Mesendoderm (in vitro differentiated cells): ENCODE measurements around the gene TBX6.
"Not testable (repeated sequence)": the region's sequence is repeated elsewhere in the genome, so short reads cannot be mapped to it uniquely, and the experiment has no call there.

Experiments used
- DNase-seq: peaks from one replicate; pipeline ENCODE4 v3.0.0; 2013
- H2AK5ac ChIP-seq: 2 replicates; pipeline ENCODE4 v1.6.1; 2013; ENCODE audit warnings: low read length, inconsistent platforms
- H2BK120ac ChIP-seq: 2 replicates; pipeline ENCODE4 v1.6.1; 2013; ENCODE audit warnings: low read depth, mild to moderate bottlenecking, low read length, moderate library complexity, mixed read lengths
- H2BK15ac ChIP-seq: replicated peaks from 2 replicates; pipeline ENCODE4 v1.6.1; 2013; ENCODE audit warnings: low read depth, mild to moderate bottlenecking, moderate library complexity
- H2BK5ac ChIP-seq: 2 replicates; pipeline ENCODE4 v1.6.1; 2013; ENCODE audit warnings: low read length, inconsistent platforms
- H3K18ac ChIP-seq: 2 replicates; pipeline ENCODE4 v1.6.1; 2013; ENCODE audit warnings: mild to moderate bottlenecking, low read length, mixed read lengths
- H3K23ac ChIP-seq: one replicate; pipeline ENCODE4 v1.6.1; 2013; ENCODE audit warnings: low read length
- H3K27ac ChIP-seq: 2 replicates; pipeline ENCODE4 v1.5.1; 2013; ENCODE audit warnings: low read depth, mild to moderate bottlenecking, inconsistent platforms, low read length, moderate library complexity
- H3K27me3 ChIP-seq: 2 replicates; pipeline ENCODE4 v1.6.1; 2013; ENCODE audit warnings: low read length, control low read depth, mild to moderate bottlenecking, inconsistent platforms; ENCODE audit not compliant: insufficient read depth, poor library complexity
- H3K36me3 ChIP-seq: 2 replicates; pipeline ENCODE4 v1.6.1; 2013; ENCODE audit warnings: low read length, inconsistent platforms; ENCODE audit not compliant: control insufficient read depth, insufficient read depth
- H3K4ac ChIP-seq: one replicate; pipeline ENCODE4 v1.6.1; 2013; ENCODE audit warnings: low read depth, mild to moderate bottlenecking, low read length, moderate library complexity
- H3K4me1 ChIP-seq: 2 replicates; pipeline ENCODE4 v1.6.1; 2013; ENCODE audit warnings: low read depth, low read length, inconsistent platforms; ENCODE audit not compliant: control insufficient read depth
- H3K4me2 ChIP-seq: 2 replicates; pipeline ENCODE4 v1.6.1; 2013; ENCODE audit warnings: low read length
- H3K4me3 ChIP-seq: 2 replicates; pipeline ENCODE4 v1.5.1; 2013; ENCODE audit warnings: mild to moderate bottlenecking, low read length
- H3K56ac ChIP-seq: one replicate; pipeline ENCODE4 v1.6.1; 2013; ENCODE audit warnings: low read length
- H3K79me1 ChIP-seq: 2 replicates; pipeline ENCODE4 v1.6.1; 2013; ENCODE audit warnings: low read length, inconsistent platforms
- H3K79me2 ChIP-seq: 2 replicates; pipeline ENCODE4 v1.6.1; 2013; ENCODE audit warnings: mild to moderate bottlenecking, low read length; ENCODE audit not compliant: control insufficient read depth, insufficient read depth
- H3K9ac ChIP-seq: 2 replicates; pipeline ENCODE4 v1.6.1; 2013; ENCODE audit warnings: low read length, inconsistent platforms
- H4K5ac ChIP-seq: one replicate; pipeline ENCODE4 v1.6.1; 2013; ENCODE audit warnings: low read length
- H4K8ac ChIP-seq: one replicate; pipeline ENCODE4 v1.6.1; 2013; ENCODE audit warnings: low read depth, mild to moderate bottlenecking, control low read depth, low read length, moderate library complexity
- WGBS: extraction: QIAGEN DNeasy Blood & Tissue Kit; methylation state at CpG from one replicate; pipeline ENCODE4 v1.1.7; 2013; ENCODE audit warnings: low lambda C conversion rate, missing lambda C conversion rate; ENCODE audit not compliant: insufficient coverage; ENCODE audit errors: extremely low coverage; 5-methylcytosine and 5-hydroxymethylcytosine counted together

The TBX6 gene

GRCh38 chr16:30115238-30115637 lies 23.5 kb upstream of the TBX6 start:
- Histone ChIP-seq H3K4me3 (no peak overlapping the region), H3K56ac (no peak overlapping the region), H3K27ac (no peak overlapping the region), H3K79me1 (no peaks in the 10 kb centered on the region), H3K18ac (no peak overlapping the region), H3K23ac (no peak overlapping the region), H2BK15ac (no peak overlapping the region), H3K4me2 (no peak overlapping the region), H2BK5ac (no peak overlapping the region), H4K8ac (no peak overlapping the region), H3K4ac (no peak overlapping the region), H4K5ac (no peak overlapping the region), H3K9ac (no peak overlapping the region), H3K36me3 (peaks cover 7% of the 10 kb centered on the region), H3K4me1 (no peaks in the 10 kb centered on the region), H2BK120ac (no peak overlapping the region), H3K79me2 (no peaks in the 10 kb centered on the region), H3K27me3 (no peaks in the 10 kb centered on the region), H2AK5ac (no peak overlapping the region)
- no CpG with 5 or more reads among the region's 7 CpGs for WGBS
- no peak for DNase-seq

- not testable (repeated sequence) for H2AK5ac ChIP-seq, H3K4me2 ChIP-seq, H3K4me3 ChIP-seq, H4K5ac ChIP-seq, H3K79me2 ChIP-seq, H3K18ac ChIP-seq, H3K4me1 ChIP-seq, H2BK120ac ChIP-seq, H3K36me3 ChIP-seq, H3K56ac ChIP-seq, H2BK15ac ChIP-seq, H3K23ac ChIP-seq, H4K8ac ChIP-seq, H3K27me3 ChIP-seq, H3K27ac ChIP-seq, H3K79me1 ChIP-seq, H3K9ac ChIP-seq, H3K4ac ChIP-seq, DNase-seq, H2BK5ac ChIP-seq
- no CpG with 5 or more reads among the region's 7 CpGs for WGBS
Measured at GRCh38 chr16:30114833-30115232, 23.1 kb upstream of the TBX6 start.

- H3K27ac ChIP-seq = no peak overlapping the region
- H3K4me1 ChIP-seq = no peaks in the 10 kb centered on the region
- H2BK15ac ChIP-seq = no peak overlapping the region
- H2BK5ac ChIP-seq = no peak overlapping the region
- no peak overlapping the region for H2AK5ac ChIP-seq
- H4K5ac ChIP-seq = no peak overlapping the region
- no peak overlapping the region for H2BK120ac ChIP-seq
- H4K8ac ChIP-seq = no peak overlapping the region
- H3K18ac ChIP-seq = no peak overlapping the region
- H3K27me3 ChIP-seq = no peaks in the 10 kb centered on the region
- H3K4me2 ChIP-seq = no peak overlapping the region
- H3K79me1 ChIP-seq = no peaks in the 10 kb centered on the region
- DNase-seq = no peak
- H3K79me2 ChIP-seq = no peaks in the 10 kb centered on the region
- no CpG with 5 or more reads among the region's 11 CpGs for WGBS
- H3K9ac ChIP-seq = no peak overlapping the region
- H3K23ac ChIP-seq = no peak overlapping the region
- H3K56ac ChIP-seq = no peak overlapping the region
- H3K36me3 ChIP-seq = peaks cover 6% of the 10 kb centered on the region
- no peak overlapping the region for H3K4ac ChIP-seq
- no peak overlapping the region for H3K4me3 ChIP-seq
Measured at GRCh38 chr16:30114411-30114810, 22.7 kb upstream of the TBX6 start.

- H3K79me2 ChIP-seq = no peaks in the 10 kb centered on the region
- H3K9ac ChIP-seq = no peak overlapping the region
- H3K79me1 ChIP-seq = no peaks in the 10 kb centered on the region
- no peak overlapping the region for H4K8ac ChIP-seq
- no peak overlapping the region for H3K4me3 ChIP-seq
- H3K27ac ChIP-seq = no peak overlapping the region
- no peak overlapping the region for H3K4ac ChIP-seq
- H3K56ac ChIP-seq = no peak overlapping the region
- H4K5ac ChIP-seq = no peak overlapping the region
- WGBS = no CpG with 5 or more reads among the region's 20 CpGs
- no peak overlapping the region for H2BK15ac ChIP-seq
- no peak overlapping the region for H2AK5ac ChIP-seq
- DNase-seq = no peak
- H3K36me3 ChIP-seq = peaks cover 4% of the 10 kb centered on the region
- no peaks in the 10 kb centered on the region for H3K4me1 ChIP-seq
- no peak overlapping the region for H2BK5ac ChIP-seq
- H2BK120ac ChIP-seq = no peak overlapping the region
- no peak overlapping the region for H3K23ac ChIP-seq
- H3K27me3 ChIP-seq = no peaks in the 10 kb centered on the region
- no peak overlapping the region for H3K18ac ChIP-seq
- H3K4me2 ChIP-seq = no peak overlapping the region
Measured at GRCh38 chr16:30113711-30114333, 22.1 kb upstream of the TBX6 start.

- no peak within 1 kb of the TSS for H2BK15ac ChIP-seq
- no peak within 1 kb of the TSS for H4K5ac ChIP-seq
- H3K79me2 ChIP-seq = no peaks in the 10 kb centered on the region
- H2BK120ac ChIP-seq = no peak within 1 kb of the TSS
- no peaks in the 10 kb centered on the region for H3K27me3 ChIP-seq
- no peak within 1 kb of the TSS for H3K4me2 ChIP-seq
- no peak within 1 kb of the TSS for H2BK5ac ChIP-seq
- H3K27ac ChIP-seq = no peak within 1 kb of the TSS
- DNase-seq = no peak
- no peak within 1 kb of the TSS for H2AK5ac ChIP-seq
- H3K4me1 ChIP-seq = no peaks in the 10 kb centered on the region
- no peak within 1 kb of the TSS for H3K23ac ChIP-seq
- no peak within 1 kb of the TSS for H3K4ac ChIP-seq
- H4K8ac ChIP-seq = no peak within 1 kb of the TSS
- H3K56ac ChIP-seq = no peak within 1 kb of the TSS
- no CpG with 5 or more reads among the region's 20 CpGs for WGBS
- H3K18ac ChIP-seq = no peak within 1 kb of the TSS
- no peaks in the 10 kb centered on the region for H3K79me1 ChIP-seq
- H3K9ac ChIP-seq = no peak within 1 kb of the TSS
- peaks cover 4% of the 10 kb centered on the region for H3K36me3 ChIP-seq
- H3K4me3 ChIP-seq = no peak within 1 kb of the TSS
Measured at GRCh38 chr16:30113031-30113710, 21.4 kb upstream of the TBX6 start, which contains the start of gene GDPD3. Gene GDPD3 (minus strand): TSS chr16:30113537. CDS start chr16:30113478, 59 bp downstream.
